M059J (cell line): ENCODE results near the gene ARID4B. TPM values are rescaled to one million over a fixed set of nuclear protein-coding genes. Genes with fewer than 3 reads are reported as not detected.
"Not testable (repeated sequence)": the region's sequence is repeated elsewhere in the genome, so short reads cannot be mapped to it uniquely, and the experiment has no call there.

Source experiments
- DNase-seq: peaks from one replicate; pipeline ENCODE4 v3.0.0-alpha.2; 2012; ENCODE audit warnings: low read depth
- total RNA-seq: library from RNA; depleted of rRNA; stranded (reverse); fragments of >200 nt; shearing (Covaris generic); gene quantifications from 2 replicates; pipeline ENCODE4 v1.2.3, GENCODE V29; 2014

Gene ARID4B
- total RNA-seq, 1 experiment from 2014 or later, result 17.0 TPM

GRCh38 chr1:235269990-235270389 lies 58.0 kb downstream of the ARID4B start:
- DNase-seq, result not testable (repeated sequence)

GRCh38 chr1:235268379-235269125 lies 59.4 kb downstream of the ARID4B start:
- no peak for DNase-seq

- DNase-seq, result no peak
Observed at GRCh38 chr1:235266967-235267366, 61.0 kb downstream of the ARID4B start.

GRCh38 chr1:235266325-235266724 lies 61.7 kb downstream of the ARID4B start:
- peak; percentile 31 for DNase-seq

GRCh38 chr1:235265900-235266299 lies 62.1 kb downstream of the ARID4B start:
- no peak for DNase-seq

- DNase-seq, result no peak
Observed at GRCh38 chr1:235264327-235264726, 63.7 kb downstream of the ARID4B start.

GRCh38 chr1:235262539-235262938 lies 65.4 kb downstream of the ARID4B start:
- no peak for DNase-seq

- no peak for DNase-seq
Observed at GRCh38 chr1:235261243-235261642, 66.7 kb downstream of the ARID4B start.

- no peak for DNase-seq
Observed at GRCh38 chr1:235259133-235259778, 68.7 kb downstream of the ARID4B start.

- not testable (repeated sequence) for DNase-seq
Observed at GRCh38 chr1:235258068-235258467, 69.9 kb downstream of the ARID4B start.

- DNase-seq, result no peak
Observed at GRCh38 chr1:235254721-235255120, 73.3 kb downstream of the ARID4B start.

- DNase-seq, result peak; percentile 84
Observed at GRCh38 chr1:235253219-235253962, 74.6 kb downstream of the ARID4B start.

- no peak for DNase-seq
Observed at GRCh38 chr1:235250430-235250829, 77.5 kb downstream of the ARID4B start.

- peak; percentile 14 for DNase-seq
Observed at GRCh38 chr1:235246022-235246948, 81.7 kb downstream of the ARID4B start.

GRCh38 chr1:235244974-235245592 lies 82.9 kb downstream of the ARID4B start:
- no peak for DNase-seq

- DNase-seq, result no peak
Observed at GRCh38 chr1:235240960-235241359, 87.0 kb downstream of the ARID4B start.

- DNase-seq, result no peak
Observed at GRCh38 chr1:235239851-235240250, 88.1 kb downstream of the ARID4B start.

- DNase-seq, result no peak
Observed at GRCh38 chr1:235238558-235238957, 89.4 kb downstream of the ARID4B start.

GRCh38 chr1:235236128-235236527 lies 91.9 kb downstream of the ARID4B start:
- DNase-seq, result no peak

- peak; percentile 4 for DNase-seq
Observed at GRCh38 chr1:235229868-235230267, 98.1 kb downstream of the ARID4B start.

GRCh38 chr1:235227414-235227813 lies 100.6 kb downstream of the ARID4B start:
- no peak for DNase-seq
